Anterior cingulate cortex (tissue), 58 donors: ENCODE results near the gene RHCE.
"Not testable (repeated sequence)": the region's sequence is repeated elsewhere in the genome, so short reads cannot be mapped to it uniquely, and the experiment has no call there.

Experiments used
- DNase-seq, 58 donors: peaks; one replicate each; lab custom pipeline; 2025; lab: John Stamatoyannopoulos, UW

RHCE gene

DNA sequence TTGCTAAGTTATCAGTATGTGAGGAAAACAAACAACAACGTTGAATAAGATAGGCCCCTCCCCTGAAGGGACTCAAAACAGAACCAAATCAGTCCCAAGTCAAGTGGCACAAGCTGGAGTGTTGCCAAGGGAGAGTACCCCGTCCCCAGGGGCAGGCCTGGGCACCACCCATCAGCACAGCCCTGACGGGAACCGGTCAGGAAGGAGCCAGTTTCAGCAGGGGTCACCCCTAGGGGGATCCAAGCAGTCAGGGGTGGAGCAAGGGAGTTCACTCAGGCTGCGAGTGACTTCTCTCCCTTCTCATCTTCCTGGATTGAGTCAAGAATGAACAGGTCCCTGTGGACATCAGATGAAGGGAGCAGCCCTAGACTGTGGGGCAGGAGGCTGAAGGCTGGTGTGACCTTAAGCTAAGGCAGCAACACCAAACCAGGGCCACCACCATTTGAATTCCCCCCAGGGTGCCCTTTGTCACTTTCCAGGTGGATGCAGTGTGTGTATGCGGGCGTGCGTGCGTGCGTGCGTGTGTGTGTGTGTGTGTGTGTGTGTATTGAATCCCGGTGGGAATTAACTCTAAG lies 14.8 kb downstream of the RHCE start:
- not testable (repeated sequence) for DNase-seq

DNA sequence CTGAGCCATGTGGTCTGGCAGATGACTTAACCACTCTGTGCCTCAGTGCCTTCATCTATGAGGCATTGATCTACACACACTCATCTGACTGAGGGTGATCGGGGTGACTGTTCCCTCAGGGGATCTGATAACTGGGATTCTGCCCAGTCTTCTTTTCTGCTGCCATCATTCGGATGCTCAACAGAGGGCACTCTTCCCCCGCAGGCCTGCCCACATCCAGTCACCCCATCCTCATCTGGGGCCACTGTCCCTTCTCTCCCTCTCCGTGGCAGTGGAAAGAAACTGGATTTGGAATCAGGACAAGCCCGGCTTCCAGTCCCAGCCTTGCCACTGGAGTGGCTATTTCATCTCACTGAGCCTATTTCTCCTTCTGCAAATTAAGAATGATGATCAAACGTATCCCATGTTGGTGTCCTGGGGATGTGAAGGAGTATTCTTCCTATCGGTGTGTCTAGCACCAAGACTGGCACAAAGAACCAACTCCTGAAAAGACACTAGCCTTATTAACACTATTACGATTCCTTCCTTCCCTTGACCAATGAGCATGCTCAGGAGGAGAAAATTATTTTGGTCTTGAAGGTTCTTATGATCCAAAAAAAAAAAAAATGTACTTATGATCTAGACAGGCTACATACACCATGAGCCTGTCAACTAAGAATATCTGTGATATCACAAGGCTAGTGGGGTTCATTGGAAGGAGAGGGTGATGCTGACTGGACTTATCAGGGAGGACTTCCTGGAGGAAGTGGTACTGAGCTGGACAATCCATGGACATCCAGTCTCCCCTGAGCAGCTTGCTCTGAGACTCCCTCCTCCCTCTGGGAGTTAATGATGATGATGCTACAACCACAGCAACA lies 17.4 kb downstream of the RHCE start:
- peak in 19 of 58 donors; percentile 1 to 42 (median 5) for DNase-seq

DNA sequence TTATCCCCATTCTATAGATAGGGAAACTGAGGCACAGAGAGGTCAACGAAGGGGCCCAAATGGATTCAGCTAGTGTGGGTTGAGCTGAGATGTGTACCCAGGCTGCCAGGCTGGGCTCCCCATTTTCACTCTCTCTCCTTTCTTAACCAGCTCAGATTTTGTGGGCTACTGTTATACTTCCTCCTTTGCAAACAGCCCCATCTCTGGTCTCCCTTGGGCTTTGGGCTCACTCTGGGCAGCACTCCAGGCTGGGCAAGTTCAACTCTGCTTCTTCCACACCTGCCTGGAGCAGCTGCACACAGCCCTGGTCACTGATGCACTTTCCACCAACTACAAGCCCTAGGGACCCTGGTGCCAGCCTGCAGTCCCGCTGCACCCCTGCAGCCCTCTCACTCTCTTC lies 22.5 kb downstream of the RHCE start:
- DNase-seq: not testable (repeated sequence)

DNA sequence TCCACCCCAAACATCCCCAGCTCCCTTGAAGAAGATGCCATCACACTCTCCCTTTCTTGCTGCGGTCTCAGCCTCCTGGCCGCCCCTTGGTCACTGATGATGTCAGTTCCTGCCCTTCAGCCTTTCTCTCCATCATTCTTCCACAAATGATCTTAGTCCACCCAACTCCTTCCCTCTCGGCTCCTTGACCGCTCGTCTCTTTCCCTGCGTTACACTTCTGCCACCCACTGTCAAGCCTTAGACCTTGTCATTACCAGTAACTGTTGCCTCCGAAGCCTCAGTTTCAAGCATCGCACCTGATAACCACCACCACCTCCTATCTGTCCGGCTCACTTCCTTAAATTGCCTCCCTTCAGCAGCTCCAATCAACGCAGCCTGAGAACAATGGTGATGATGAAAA lies 23.1 kb downstream of the RHCE start:
- not testable (repeated sequence) for DNase-seq

DNA sequence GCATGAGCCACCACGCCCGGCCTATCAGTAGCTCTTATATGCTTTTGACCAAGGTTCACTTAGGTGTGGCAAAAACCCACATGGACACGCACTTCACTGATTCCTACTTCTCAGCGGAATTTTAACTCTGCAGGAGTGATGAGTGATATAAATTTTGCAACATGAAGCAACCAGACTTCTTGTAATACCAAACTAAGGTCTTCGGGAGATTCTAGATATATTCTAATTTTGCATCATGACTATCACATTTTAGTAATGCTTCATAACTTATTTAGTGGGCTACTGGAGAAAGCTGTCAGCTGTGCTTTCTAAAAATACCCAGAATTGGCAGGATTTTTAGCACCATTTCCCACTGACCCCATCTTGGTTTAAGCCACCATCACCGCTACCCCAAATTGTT lies 27.8 kb downstream of the RHCE start:
- no peak for DNase-seq

DNA sequence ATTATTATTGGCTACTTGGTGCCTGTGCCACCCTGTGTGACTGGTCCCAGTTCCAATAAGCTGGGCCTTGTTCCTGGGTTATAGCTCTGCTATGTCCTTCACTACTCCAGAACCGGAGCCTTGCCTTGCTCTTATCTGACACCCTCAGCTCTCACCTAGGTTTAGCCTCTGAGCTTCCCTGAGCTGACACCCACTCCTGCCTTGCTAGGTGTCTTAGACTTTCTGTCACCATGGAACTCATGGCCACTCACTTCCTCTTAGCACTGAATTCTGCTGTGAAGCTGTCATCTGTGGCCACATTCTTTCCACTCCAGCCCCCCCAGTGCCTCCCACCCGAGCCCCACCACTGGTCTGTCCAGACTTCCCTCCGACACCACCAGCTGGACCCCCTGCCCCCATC lies 30.9 kb downstream of the RHCE start:
- DNase-seq: not testable (repeated sequence)

DNA sequence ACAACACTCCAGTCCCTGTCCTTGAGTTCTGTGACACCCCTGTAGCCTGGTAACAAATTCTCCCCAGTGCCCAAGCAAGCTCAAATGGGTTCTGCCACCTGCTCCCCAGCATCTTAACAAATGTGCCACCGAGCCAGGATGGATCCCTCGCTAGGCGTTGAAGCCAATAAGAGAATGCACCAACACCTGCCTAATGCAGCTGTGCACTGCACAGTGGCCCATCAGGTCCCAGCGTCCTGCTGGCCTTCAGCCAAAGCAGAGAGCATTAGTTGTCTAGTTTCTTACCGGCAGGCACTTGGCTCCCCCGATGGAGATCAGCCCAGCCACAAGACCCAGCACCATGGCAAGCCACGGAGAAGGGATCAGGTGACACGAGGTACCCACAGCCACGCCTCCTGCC lies 31.9 kb downstream of the RHCE start:
- not testable (repeated sequence) for DNase-seq

DNA sequence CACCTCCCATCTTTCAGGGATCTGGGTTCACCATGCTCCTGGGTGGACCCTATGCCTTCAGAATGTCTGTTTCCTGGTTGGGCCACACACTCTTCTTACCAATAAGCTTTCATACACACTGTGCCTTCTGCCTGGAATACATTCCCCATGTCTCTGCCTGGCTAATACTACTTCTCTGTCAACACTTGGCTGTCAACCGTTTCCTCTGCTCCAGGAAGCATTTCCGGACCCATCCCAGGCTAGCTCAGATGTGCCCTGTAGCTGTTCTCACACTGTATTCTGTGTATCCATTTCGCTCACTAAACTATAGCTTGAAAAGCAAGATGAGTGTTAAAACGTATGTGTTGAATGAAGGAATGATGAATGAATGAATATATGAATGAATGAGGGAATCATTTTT lies 33.5 kb downstream of the RHCE start:
- DNase-seq: not testable (repeated sequence)

DNA sequence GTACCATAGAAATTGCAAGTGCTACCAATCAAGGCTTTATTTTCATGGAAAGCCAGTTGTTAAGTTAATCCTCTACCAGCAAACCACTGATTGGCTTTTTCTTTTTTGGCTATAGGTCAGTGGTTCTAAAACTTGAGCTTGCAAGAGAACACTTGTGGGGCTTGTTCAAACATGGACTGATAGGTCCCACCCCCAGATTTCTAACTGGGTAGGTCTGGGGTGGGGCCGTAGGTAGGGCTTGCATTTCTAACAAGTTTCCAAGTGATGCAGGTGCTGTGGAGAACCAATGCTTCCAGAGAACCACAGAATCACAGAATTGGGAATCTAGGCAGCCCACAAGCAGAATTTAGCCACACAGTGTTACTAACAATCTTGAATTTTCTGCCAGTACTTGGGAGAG lies 36.8 kb downstream of the RHCE start:
- not testable (repeated sequence) for DNase-seq

DNA sequence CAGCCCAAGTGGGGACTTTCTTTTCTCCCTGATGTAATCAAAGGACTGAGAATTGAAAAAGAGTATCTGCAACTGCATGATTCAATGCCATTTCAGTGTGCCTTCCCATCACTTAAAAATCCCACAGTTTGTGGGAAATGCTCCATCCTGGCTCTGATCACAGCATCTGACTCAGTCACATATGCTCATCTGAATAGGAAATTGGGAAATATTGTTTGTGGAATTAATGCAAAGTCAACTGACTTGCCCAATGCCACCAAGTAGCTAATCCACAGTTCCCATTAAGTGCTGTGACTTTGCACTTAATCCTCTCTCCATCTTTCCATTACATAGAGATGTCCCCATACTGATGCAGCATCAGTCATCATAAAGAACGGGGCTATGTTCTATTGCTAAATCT lies 37.5 kb downstream of the RHCE start:
- DNase-seq: peak in 2 of 58 donors; percentile 2 to 4

DNA sequence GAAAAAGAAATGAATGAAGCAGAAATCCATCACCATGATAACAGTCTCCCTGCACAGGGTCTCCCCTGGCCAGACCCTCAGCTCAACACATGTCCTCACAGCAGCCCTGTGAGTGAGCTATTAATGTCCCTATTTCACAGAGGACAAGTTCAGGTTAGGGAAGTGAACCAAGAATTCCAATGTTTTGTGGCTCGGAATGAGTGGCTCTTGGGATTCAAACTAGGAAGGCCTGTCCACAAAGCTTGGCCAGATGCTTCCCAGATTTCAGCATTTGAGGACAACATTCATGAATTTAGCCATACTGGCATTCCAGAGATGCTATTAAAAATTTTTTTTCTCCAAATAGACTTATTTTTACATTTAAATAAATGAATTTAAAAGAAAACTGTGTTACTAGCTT lies 38.1 kb downstream of the RHCE start:
- DNase-seq: not testable (repeated sequence)

DNA sequence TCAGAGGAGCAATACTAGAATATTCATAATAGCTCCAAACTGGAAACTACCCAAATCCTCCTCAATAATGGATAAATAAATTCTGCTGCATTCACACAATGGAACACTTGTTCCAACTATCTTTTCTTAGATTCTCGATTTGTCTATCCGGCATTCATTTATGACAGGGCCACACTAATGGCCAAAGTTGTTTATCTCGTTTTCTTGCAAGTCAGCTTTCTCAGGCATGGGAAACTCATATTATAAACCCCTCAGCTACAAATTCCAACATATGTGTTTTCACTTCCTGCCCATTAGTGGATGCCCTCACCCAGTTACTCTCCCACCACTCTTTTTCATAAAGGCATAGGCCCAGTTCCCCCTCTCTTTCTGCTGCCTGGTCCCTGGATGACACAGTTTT lies 42.3 kb downstream of the RHCE start:
- DNase-seq: not testable (repeated sequence)

DNA sequence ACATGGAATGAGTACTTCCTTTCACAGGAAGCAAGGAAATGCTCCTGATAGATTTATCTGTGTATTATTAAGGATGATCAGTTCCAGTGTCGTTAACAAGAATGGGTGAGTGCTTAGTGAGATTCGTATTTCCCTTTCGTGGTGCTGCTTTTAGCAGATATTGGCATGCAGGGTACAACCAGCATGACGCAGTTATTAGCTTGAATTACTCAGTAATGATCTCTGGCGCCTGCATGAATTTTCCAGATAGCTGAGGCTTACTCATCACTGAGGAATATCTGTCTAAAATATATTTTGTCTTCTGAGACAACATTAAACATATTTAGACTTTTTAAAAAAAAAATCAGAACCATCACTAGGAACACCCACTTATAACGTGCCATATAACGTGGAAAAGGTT lies 48.9 kb downstream of the RHCE start:
- DNase-seq: not testable (repeated sequence)

DNA sequence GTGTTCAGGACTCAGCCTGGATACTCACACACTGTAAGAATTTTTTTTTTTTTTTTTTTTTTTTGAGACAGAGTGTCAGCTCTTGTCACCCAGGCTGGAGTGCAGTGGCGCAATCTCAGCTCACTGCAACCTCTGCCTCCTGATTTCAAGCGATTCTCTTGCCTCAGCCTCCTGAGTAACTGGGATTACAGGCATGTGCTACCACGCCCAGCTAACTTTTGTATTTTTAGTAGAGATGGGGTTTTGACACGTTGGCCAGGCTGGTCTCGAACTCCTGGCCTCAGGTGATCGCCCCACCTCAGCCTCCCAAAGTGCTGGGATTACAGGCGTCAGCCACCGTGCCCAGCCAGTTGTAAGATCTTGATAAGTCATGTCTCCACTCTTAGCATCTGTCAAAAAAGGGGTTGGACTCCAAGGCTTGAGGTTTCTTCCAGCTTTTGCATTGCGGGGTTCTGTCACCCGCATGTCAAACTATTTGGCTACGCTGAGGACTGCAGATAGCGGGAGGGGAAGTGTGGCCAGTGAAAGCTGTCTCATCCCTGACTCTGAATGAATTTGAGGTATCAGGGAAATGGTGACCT lies 50.8 kb downstream of the RHCE start:
- DNase-seq: not testable (repeated sequence)

DNA sequence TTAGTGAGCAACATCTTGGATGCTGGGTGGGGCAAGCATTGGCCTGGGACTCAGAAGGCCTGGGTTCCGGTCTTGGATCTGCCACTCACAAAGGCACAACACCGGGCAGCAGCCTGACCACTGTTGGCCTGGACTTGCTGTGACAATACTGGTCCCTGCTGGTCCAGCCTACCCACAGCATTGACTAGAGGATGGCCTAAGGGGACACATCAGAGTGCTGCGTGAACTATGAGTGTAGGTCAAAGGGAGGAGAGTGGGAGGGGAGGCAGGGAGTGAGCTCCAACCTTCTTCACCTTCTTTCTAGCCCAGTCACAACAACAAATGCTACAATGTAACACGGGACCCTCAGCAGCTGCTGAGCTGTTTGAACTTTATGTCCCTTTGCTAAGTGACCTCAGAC lies 51.4 kb downstream of the RHCE start:
- no peak for DNase-seq

DNA sequence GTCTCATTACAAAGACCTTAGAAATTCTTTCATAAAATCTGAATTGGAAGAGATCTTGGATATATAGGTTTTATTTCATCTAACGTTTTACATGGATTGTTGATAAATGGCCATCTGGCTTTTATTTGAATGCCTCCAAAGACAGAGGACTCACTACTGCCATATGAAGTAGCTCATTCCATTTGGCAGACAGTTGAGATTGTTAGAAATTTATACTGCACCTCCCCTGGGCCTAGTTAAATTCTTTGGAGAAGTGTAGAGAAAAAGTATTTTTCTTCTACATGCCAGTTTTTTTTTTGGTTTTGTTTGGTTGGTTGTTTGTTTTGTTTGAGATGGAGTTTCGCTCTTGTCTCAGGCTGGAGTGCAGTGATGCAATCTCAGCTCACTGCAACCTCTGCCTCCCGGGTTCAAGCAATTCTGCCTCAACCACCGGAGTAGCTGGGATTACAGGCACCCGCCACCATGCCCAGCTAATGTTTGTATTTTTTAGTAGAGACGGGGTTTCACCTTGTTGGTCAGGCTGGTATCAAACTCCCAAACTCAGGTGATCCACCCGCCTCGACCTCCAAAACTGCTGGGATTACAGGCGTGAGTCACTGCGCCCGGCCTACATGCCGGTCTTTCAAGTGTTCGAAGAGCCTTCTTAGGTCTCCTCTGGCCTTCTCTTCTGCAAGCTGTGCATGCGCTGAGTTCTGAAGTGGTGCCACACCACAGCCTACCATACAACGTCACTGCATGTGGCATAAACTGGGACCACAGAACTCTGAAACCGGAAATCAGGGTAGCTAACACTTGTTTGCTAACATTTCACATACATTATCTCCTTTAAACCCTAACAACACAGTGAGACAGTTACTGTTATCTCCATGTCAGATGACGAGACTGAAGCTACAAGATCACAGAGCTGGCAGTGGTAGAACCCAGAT lies 57.7 kb downstream of the RHCE start:
- not testable (repeated sequence) for DNase-seq

DNA sequence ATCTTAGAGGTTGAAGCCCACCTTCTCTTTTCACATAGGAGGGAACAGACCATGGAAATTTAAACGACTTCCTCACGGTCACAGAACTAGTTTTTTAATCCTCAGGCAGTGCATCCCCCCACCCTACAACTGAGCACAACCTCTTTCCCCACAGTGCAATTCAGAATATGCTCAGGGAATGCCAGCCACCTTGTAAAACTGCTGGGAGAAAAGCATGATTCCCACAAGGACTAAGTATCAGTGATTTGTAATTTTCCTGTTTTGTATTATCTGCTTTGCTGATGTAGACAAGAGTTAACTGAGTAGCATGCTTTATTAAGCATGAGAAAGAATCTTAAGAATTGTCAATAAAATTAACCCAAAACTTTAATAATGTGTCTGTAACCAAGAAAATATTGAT lies 58.7 kb downstream of the RHCE start:
- DNase-seq: no peak

DNA sequence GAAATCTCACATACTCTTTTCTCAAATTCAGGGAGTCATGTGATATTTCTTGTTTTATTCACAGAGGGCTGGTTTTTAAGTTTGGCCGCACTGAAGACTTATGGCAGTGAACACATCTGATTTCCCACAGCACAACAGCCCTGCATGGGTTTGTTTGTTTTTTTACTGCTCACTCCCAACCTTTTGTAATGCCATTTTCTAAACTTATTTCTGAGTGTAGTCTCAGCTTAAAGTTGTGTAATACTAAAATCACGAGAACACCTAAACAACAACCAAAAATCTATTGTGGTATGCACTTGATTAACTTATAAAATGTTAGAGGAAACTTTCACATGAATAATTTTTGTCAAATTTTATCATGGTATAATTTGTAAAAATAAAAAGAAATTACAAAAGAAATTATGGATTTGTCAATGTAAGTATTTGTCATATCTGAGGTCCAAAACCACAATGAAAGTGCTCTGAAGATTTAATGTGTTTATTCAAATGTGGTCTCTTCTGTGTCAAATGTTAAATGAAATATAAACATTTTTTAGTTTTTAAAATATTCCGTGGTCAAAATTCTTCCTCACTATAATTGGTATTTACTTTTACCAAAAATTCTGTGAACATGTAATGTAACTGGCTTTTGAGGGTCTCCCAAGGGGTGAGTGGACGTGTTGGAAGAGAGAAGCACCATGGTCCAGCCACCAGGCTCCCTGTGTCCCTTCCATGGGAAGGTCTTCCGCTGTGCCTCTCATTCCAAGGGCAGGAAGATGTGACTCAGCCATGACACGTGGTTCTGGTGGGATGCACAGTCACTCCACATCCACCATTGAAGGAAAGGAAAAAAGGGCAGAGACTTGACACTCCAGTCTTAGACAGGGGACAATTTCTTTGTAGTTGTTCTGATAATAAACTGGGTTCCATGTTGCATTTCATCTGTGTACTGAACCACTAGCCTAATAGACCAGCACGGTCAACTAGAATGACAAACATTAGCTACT lies 59.7 kb downstream of the RHCE start:
- DNase-seq: no peak

DNA sequence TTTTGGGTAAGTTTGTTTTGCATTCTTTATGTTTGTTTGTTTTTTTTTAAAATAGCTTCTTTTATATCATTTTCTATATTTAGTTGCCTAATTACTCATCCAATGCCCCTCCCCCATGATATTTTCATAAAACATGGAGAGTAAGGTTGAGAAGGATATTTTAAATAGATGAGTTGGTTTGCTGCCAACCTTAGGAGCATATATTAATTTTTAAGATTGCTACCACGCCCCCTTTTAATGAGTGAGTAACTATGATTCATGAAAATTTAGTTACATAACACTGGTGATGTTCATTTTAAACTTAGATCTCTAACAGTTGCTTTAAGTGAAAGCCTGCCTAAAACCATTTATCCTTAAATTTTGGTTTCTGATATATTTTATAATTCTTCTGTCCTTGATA lies 63.8 kb downstream of the RHCE start:
- DNase-seq: no peak
